Uterus (tissue), 2 donors: Measurements from ENCODE around the gene ZNF860.

Experiments
- POLR2A ChIP-seq, 2 donors: fragments of 450-650 bp; IDR thresholded peaks; one replicate each; pipeline ENCODE4 v1.6.1; 2016; ENCODE audit warnings: antibody characterized with exemption in 2 of 2, mild to moderate bottlenecking in 1 of 2, moderate library complexity in 1 of 2
- TF ChIP-seq, protein P1 (sequence below), 4 experiments: fragments of 200-600 bp in 2 of 4; fragments of 450-650 bp in 2 of 4; sonication (generic) in 2 of 4; IDR thresholded peaks; one replicate each; pipeline ENCODE4 v1.5.1; 2016 to 2019; ENCODE audit warnings: antibody characterized with exemption in 4 of 4, mild to moderate bottlenecking in 2 of 4, moderate library complexity in 1 of 4

DNA sequence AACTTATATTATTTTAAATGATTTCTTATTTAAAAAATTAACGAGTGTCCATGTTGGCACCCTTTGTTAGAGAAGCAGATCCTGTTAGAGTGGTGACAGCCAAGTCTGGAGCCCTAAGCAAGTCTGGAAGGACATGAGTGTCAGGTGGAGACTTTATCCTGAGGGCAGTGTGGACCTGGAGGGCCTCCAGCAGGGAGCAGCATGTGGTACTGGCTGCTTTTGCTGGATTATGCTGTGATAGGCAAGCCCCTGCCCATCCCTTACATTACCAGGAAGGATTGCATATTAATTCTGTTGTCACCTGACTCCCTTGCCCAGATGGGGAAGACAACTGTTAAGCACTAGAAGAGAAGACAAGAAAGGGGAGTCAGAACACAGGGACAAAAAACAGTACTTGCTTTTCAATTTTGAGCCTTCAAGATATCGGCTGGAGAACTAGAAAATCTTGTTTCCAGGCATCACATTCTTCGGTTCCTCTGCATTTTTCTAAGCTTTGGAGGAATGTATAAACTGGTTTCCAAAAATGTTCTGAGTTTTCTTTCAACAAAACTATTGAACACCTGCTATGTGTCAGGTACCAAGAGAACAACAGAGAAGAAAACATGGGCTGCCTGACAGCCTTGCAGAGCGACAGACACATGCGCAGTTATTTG is 22.7 kb downstream of the ZNF860 start:
- TF ChIP-seq, protein P1, sequence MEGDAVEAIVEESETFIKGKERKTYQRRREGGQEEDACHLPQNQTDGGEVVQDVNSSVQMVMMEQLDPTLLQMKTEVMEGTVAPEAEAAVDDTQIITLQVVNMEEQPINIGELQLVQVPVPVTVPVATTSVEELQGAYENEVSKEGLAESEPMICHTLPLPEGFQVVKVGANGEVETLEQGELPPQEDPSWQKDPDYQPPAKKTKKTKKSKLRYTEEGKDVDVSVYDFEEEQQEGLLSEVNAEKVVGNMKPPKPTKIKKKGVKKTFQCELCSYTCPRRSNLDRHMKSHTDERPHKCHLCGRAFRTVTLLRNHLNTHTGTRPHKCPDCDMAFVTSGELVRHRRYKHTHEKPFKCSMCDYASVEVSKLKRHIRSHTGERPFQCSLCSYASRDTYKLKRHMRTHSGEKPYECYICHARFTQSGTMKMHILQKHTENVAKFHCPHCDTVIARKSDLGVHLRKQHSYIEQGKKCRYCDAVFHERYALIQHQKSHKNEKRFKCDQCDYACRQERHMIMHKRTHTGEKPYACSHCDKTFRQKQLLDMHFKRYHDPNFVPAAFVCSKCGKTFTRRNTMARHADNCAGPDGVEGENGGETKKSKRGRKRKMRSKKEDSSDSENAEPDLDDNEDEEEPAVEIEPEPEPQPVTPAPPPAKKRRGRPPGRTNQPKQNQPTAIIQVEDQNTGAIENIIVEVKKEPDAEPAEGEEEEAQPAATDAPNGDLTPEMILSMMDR (IDR thresholded peaks at IDR 0.05) = no peak
- TF ChIP-seq POLR2A (IDR thresholded peaks at IDR 0.05) = no peak
